Subcutaneous abdominal adipose tissue (tissue), 5 donors: ENCODE data around the gene GJC1.

Experiments
- H3K27ac ChIP-seq: one replicate; pipeline ENCODE4 v1.7.0; 2013; ENCODE audit warnings: low read depth, mild to moderate bottlenecking, inconsistent platforms, low read length, moderate library complexity
- H3K27me3 ChIP-seq, 5 donors: one replicate each; pipeline ENCODE4 v1.7.0; 2013; ENCODE audit warnings: low read length in 5 of 5, inconsistent platforms in 1 of 5; ENCODE audit not compliant: control insufficient read depth in 5 of 5, insufficient read depth in 4 of 5
- H3K36me3 ChIP-seq, 5 donors: one replicate each; pipeline ENCODE4 v1.7.0; 2013; ENCODE audit warnings: low read length in 5 of 5; ENCODE audit not compliant: control insufficient read depth in 5 of 5, insufficient read depth in 5 of 5
- H3K4me1 ChIP-seq, 5 donors: one replicate each; pipeline ENCODE4 v1.7.0; 2013; ENCODE audit warnings: low read length in 5 of 5, mild to moderate bottlenecking in 3 of 5, moderate library complexity in 1 of 5; ENCODE audit not compliant: control insufficient read depth in 5 of 5, insufficient read depth in 5 of 5
- H3K4me3 ChIP-seq, 5 donors: one replicate each; pipeline ENCODE4 v1.7.0; 2013; ENCODE audit warnings: low read length in 5 of 5, low read depth in 1 of 5
- H3K9ac ChIP-seq, 5 donors: one replicate each; pipeline ENCODE4 v1.7.0; 2013; ENCODE audit warnings: low read length in 5 of 5, mild to moderate bottlenecking in 4 of 5, moderate library complexity in 3 of 5
- H3K9me3 ChIP-seq, 5 donors: one replicate each; pipeline ENCODE4 v1.7.0; 2013; ENCODE audit warnings: low read length in 5 of 5; ENCODE audit not compliant: control insufficient read depth in 5 of 5
- donor health status: healthy.
- donor health status: healthy.
- donor health status: healthy.
- donor health status: healthy.
- donor health status: healthy.

The GJC1 gene

DNA sequence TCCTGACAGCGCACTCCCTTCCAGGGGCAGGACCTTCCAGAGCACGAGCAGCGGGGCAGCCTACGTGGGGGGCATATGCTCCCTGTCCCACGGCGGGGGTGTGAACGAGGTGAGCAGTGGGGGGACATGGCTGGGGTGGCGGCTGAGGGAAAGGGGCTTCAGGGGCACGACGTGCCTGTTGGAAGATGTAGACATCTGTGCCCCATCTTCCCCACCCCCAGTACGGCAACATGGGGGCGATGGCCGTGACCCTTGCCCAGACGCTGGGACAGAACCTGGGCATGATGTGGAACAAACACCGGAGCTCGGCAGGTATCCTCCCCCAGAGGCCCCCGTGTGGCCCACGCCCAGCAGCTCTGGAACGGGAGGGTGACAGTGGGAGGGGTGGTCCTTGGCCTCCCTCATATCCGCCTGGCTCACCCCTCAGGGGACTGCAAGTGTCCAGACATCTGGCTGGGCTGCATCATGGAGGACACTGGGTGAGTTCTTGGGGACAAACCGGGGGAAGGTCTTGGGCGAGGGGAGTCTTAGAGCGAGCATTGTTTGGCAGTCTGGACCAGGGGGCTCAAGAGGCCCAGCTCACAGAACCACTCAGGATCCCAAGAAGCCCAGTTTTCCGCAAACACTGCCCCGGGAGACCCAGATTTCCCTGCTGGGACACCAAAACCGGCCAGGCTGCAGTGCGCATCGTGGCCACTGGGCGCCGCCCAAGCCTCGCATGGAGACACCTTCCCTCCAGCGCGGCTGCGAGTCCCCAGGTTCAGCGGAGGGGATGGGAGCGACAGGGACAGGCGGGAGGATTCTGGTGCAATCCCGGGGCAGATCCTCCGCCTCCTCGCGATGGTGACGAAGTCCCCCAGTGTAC is 55.6 kb downstream of the GJC1 start:
- Histone ChIP-seq H3K4me1 (peaks cover 0 to 29% (median 19%) of the 10 kb centered on the region in 5 donors), H3K27me3 (peaks cover 14 to 26% (median 19%) of the 10 kb centered on the region in 5 donors), H3K9me3 (no peaks in the 10 kb centered on the region), H3K4me3 (peak overlapping the region in 4 of 5 donors; percentile 59 to 79 (median 70)), H3K9ac (peak overlapping the region in 1 of 5 donors; percentile 43), H3K36me3 (no peaks in the 10 kb centered on the region), H3K27ac (no peak overlapping the region)

DNA sequence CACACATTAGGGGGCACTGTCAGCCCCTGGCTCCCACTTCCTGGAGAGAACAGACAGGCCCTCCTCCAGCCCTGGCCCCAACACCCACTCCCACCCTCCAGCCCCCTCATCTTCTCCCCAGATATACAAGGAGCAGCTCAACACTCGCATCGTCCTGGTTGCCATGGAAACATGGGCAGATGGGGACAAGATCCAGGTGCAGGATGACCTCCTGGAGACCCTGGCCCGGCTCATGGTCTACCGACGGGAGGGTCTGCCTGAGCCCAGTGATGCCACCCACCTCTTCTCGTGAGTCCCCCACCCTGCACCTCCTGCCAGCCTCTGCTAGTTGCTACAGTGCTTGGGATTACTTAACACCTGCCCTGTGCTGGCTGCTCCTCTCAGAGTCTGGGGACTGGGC is 56.9 kb downstream of the GJC1 start:
- H3K4me3 ChIP-seq = no peak overlapping the region
- H3K27me3 ChIP-seq = peaks cover 17 to 24% (median 19%) of the 10 kb centered on the region in 5 donors
- no peaks in the 10 kb centered on the region for H3K9me3 ChIP-seq
- no peaks in the 10 kb centered on the region for H3K36me3 ChIP-seq
- H3K4me1 ChIP-seq = peaks cover 0 to 21% (median 14%) of the 10 kb centered on the region in 5 donors
- no peak overlapping the region for H3K27ac ChIP-seq
- H3K9ac ChIP-seq = no peak overlapping the region

- Histone ChIP-seq H3K27me3 (peaks cover 17 to 26% (median 20%) of the 10 kb centered on the region in 5 donors), H3K9ac (no peak overlapping the region), H3K9me3 (no peaks in the 10 kb centered on the region), H3K4me3 (no peak overlapping the region), H3K27ac (no peak overlapping the region), H3K36me3 (no peaks in the 10 kb centered on the region), H3K4me1 (peaks cover 0 to 21% (median 14%) of the 10 kb centered on the region in 5 donors)
Measured at GRCh38 chr17:44772308-44773045, 57.6 kb downstream of the GJC1 start.

DNA sequence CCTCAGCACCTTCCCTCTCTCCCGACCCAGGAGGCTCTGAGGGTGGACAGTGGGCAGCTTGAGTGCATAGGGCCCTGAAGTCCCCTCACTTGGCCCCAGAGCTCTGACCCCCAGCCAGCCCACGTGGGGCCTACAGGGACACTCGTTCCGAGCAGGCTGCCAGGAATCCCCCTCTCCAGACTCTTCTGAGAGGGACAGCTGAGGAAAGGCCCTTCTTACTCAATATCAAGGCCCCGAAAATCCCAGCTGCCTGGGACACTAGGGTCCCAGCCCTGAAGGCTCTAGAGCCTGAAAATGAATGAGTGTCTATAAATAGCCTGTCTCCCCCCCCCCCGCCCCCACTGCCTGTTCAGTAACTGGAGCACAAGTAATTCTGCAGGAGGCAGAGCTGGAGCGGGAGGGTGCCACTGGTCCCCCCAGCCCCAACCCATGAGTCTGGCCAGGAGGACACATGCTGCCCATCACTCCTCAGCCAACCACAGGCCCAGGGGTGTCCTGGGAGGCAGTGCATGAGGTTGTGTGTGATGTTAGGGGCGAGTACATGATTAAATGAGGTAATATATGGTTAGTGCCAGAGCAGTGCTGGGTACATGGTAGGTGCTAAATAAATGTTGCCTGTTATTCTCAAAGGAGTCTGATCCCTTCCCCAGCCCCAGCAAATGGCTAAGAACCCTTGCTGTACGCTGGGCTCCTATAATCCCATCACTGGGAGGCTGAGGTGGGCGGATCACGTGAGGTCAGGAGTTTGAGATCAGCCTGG is 59.7 kb downstream of the GJC1 start:
- no peak overlapping the region for H3K9ac ChIP-seq
- no peak overlapping the region for H3K27ac ChIP-seq
- H3K4me3 ChIP-seq = no peak overlapping the region
- H3K4me1 ChIP-seq = peaks cover 0 to 8% (median 5%) of the 10 kb centered on the region in 5 donors
- H3K9me3 ChIP-seq = no peaks in the 10 kb centered on the region
- peaks cover 19 to 28% (median 23%) of the 10 kb centered on the region in 5 donors for H3K27me3 ChIP-seq
- H3K36me3 ChIP-seq = no peaks in the 10 kb centered on the region

DNA sequence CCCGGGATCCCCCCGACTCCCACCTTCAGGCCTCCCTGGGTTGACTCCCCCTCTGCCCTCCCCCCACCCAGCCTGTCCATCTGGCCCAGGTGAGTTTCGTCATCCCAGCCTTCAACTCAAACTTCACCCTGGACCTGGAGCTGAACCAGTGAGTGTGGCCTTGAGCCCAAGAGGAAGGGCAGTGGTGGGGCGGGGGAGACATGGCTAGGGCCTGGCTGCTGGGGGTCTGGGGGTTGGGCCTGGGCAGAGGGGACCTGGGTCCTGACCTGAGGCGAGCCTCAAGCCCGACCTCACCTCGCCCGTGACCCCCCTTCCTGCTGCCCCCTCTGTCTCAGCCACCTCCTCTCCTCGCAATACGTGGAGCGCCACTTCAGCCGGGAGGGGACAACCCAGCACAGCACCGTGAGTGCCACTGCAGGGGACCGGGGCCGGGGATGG is 60.4 kb downstream of the GJC1 start:
- no peaks in the 10 kb centered on the region for H3K36me3 ChIP-seq
- H3K27ac ChIP-seq = no peak overlapping the region

DNA sequence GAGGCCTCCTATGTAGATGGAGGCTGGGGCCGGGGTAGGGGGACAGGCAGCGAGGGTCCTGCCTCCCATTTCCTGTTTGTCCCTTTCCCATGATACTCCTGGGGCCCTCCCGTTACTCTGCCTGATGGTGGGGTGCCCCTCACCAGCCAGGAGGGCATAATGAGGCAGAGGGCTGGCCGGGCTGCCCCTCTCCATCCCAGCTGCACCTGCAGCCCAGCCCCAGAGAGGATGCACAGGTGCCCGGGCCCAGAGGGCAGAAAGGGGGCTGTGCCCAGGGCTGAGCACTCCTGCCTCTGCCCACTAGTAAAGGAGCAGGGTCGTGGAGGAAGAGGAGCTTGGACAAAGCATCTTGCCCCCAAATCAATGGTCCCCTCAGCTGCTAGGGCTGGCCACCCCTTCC is 60.9 kb downstream of the GJC1 start:
- Histone ChIP-seq H3K9me3 (no peaks in the 10 kb centered on the region), H3K4me3 (no peak overlapping the region), H3K4me1 (no peaks in the 10 kb centered on the region), H3K36me3 (no peaks in the 10 kb centered on the region), H3K9ac (no peak overlapping the region), H3K27ac (no peak overlapping the region), H3K27me3 (peaks cover 19 to 28% (median 22%) of the 10 kb centered on the region in 5 donors)

More for the DNA sequence above, 60.4 kb downstream of the GJC1 start:
- no peaks in the 10 kb centered on the region for H3K9me3 ChIP-seq
- peaks cover 0 to 2% (median 0%) of the 10 kb centered on the region in 5 donors for H3K4me1 ChIP-seq
- no peak overlapping the region for H3K4me3 ChIP-seq
- H3K27me3 ChIP-seq = peaks cover 19 to 28% (median 23%) of the 10 kb centered on the region in 5 donors
- H3K9ac ChIP-seq = no peak overlapping the region

- no peak overlapping the region for H3K9ac ChIP-seq
- H3K36me3 ChIP-seq = no peaks in the 10 kb centered on the region
- no peaks in the 10 kb centered on the region for H3K9me3 ChIP-seq
- H3K4me3 ChIP-seq = no peak overlapping the region
- no peak overlapping the region for H3K27ac ChIP-seq
- no peaks in the 10 kb centered on the region for H3K4me1 ChIP-seq
- peaks cover 19 to 28% (median 23%) of the 10 kb centered on the region in 5 donors for H3K27me3 ChIP-seq
Measured at GRCh38 chr17:44768505-44769142, 61.5 kb downstream of the GJC1 start.

DNA sequence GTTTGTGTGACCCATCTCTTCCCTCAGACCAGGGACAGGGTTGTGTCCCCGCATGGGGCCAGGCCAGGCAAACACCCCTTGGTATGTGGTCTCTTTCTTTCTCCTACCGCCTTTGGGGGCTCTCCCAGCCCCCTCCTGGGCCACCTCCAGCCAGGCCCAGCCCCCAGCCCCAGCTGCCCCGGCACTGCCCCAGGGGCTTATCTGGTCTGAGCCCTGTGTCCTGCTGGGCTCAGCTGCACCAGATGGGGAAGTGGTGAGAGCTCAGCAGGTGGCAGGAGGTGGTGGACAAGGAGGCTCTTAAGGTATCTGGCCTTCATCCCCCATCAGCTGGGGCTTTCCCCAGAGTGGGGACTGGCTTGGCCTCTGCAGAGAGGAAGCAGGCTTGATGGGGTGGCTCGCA is 62.6 kb downstream of the GJC1 start:
- Histone ChIP-seq H3K27me3 (peaks cover 9 to 17% (median 16%) of the 10 kb centered on the region in 5 donors), H3K36me3 (no peaks in the 10 kb centered on the region), H3K4me1 (no peaks in the 10 kb centered on the region), H3K27ac (no peak overlapping the region), H3K4me3 (no peak overlapping the region), H3K9ac (no peak overlapping the region), H3K9me3 (no peaks in the 10 kb centered on the region)

GRCh38 chr17:44766409-44767038 is 63.6 kb downstream of the GJC1 start:
- no peak overlapping the region for H3K27ac ChIP-seq
- H3K36me3 ChIP-seq = no peaks in the 10 kb centered on the region
- peaks cover 3 to 15% (median 11%) of the 10 kb centered on the region in 5 donors for H3K27me3 ChIP-seq
- H3K4me1 ChIP-seq = no peaks in the 10 kb centered on the region
- no peak overlapping the region for H3K9ac ChIP-seq
- no peaks in the 10 kb centered on the region for H3K9me3 ChIP-seq
- H3K4me3 ChIP-seq = no peak overlapping the region
